Thyroid gland (tissue), 4 donors: Measurements from ENCODE around the gene PTPRN2.

Experiments used
- CTCF ChIP-seq, 6 experiments: fragments of 200-600 bp in 3 of 6; fragments of 450-650 bp in 3 of 6; sonication (generic) in 3 of 6; IDR thresholded peaks; one replicate each; pipeline ENCODE4 v1.5.1; 2016 to 2019; ENCODE audit warnings: antibody characterized with exemption in 6 of 6, mild to moderate bottlenecking in 2 of 6, inconsistent platforms in 1 of 6, moderate library complexity in 1 of 6
- POLR2A ChIP-seq, 2 donors: fragments of 450-650 bp; IDR thresholded peaks; one replicate each; pipeline ENCODE4 v1.6.1; 2017; ENCODE audit warnings: antibody characterized with exemption in 2 of 2, mild to moderate bottlenecking in 2 of 2, moderate library complexity in 1 of 2

GRCh38 chr7:158157460-158157859 lies 430.2 kb downstream of the PTPRN2 start:
- TF ChIP-seq CTCF (IDR thresholded peaks at IDR 0.05) (no peak), POLR2A (IDR thresholded peaks at IDR 0.05) (no peak)
